Neural cell (in vitro differentiated cells): Measurements from ENCODE around the gene IGF1R. TPM values are rescaled to one million over a fixed set of nuclear protein-coding genes. Genes with fewer than 3 reads are reported as not detected.

Experiments used
- H2AFZ ChIP-seq: fragments of 200-600, 300-800 bp; sonication (generic), shearing (Covaris generic); 2 replicates; pipeline ENCODE4 v1.6.0; 2014; ENCODE audit warnings: low read depth, mild to moderate bottlenecking, antibody characterized with exemption, low read length, moderate library complexity
- H3F3A ChIP-seq: fragments of 200-600 bp; shearing (Covaris generic); 2 replicates; pipeline ENCODE4 v1.6.1; 2016; ENCODE audit warnings: mild to moderate bottlenecking, moderate library complexity, mixed read lengths, antibody characterized with exemption, low read length; ENCODE audit not compliant: insufficient read depth, poor library complexity, severe bottlenecking
- H3K27ac ChIP-seq: fragments of 200-600, 300-800 bp; sonication (generic), shearing (Covaris generic); 2 replicates; pipeline ENCODE4 v1.5.1; 2014; ENCODE audit warnings: mild to moderate bottlenecking, low read length, moderate library complexity
- H3K27me3 ChIP-seq: fragments of 300-800, 200-600 bp; sonication (generic), shearing (Covaris generic); 2 replicates; pipeline ENCODE4 v1.6.0; 2014; ENCODE audit warnings: mild to moderate bottlenecking, low read depth, low read length, moderate library complexity; ENCODE audit not compliant: insufficient read depth
- H3K36me3 ChIP-seq: fragments of 300-800, 200-600 bp; sonication (generic), shearing (Covaris generic); 2 replicates; pipeline ENCODE4 v1.5.1; 2014; ENCODE audit warnings: mild to moderate bottlenecking, antibody characterized with exemption, low read length, moderate library complexity; ENCODE audit not compliant: insufficient read depth
- H3K4me2 ChIP-seq: fragments of 300-800, 200-600 bp; sonication (generic), shearing (Covaris generic); 2 replicates; pipeline ENCODE4 v1.6.0; 2014; ENCODE audit warnings: mild to moderate bottlenecking, low read length
- H3K4me3 ChIP-seq: fragments of 300-800, 200-600 bp; sonication (generic), shearing (Covaris generic); 2 replicates; pipeline ENCODE4 v1.5.1; 2014; ENCODE audit warnings: mild to moderate bottlenecking, low read length, moderate library complexity
- H3K79me2 ChIP-seq: fragments of 200-600 bp; shearing (Covaris generic); replicated peaks from 2 replicates; pipeline ENCODE4 v1.6.0; 2014; ENCODE audit warnings: mild to moderate bottlenecking, low read length, moderate library complexity; ENCODE audit not compliant: insufficient read depth
- H3K9ac ChIP-seq: fragments of 300-800, 200-600 bp; sonication (generic), shearing (Covaris generic); 2 replicates; pipeline ENCODE4 v1.6.1; 2016; ENCODE audit warnings: mild to moderate bottlenecking, low read length, mixed read lengths
- H3K9me2 ChIP-seq: fragments of 200-600 bp; shearing (Covaris generic); 2 replicates; pipeline ENCODE4 v1.6.1; 2016; ENCODE audit warnings: mild to moderate bottlenecking, low read length, mixed read lengths; ENCODE audit not compliant: insufficient read depth
- H3K9me3 ChIP-seq: fragments of 200-600, 300-800 bp; sonication (generic), shearing (Covaris generic); 2 replicates; pipeline ENCODE4 v1.6.1; 2016; ENCODE audit warnings: mild to moderate bottlenecking, mixed run types, low read length, moderate library complexity, mixed read lengths
- H4K20me1 ChIP-seq: fragments of 200-600 bp; shearing (Covaris generic); 2 replicates; pipeline ENCODE4 v1.6.1; 2016; ENCODE audit warnings: mild to moderate bottlenecking, mixed run types; ENCODE audit not compliant: insufficient read depth
- CTCF ChIP-seq: fragments of 450-650 bp; IDR thresholded peaks from 2 replicates; pipeline ENCODE4 v1.5.1; 2014; ENCODE audit warnings: antibody characterized with exemption, mild to moderate bottlenecking, moderate library complexity; ENCODE audit not compliant: poor library complexity, severe bottlenecking
- EP300 ChIP-seq: fragments of 450-650 bp; conservative IDR thresholded peaks from 2 replicates; pipeline ENCODE4 v1.6.1; 2014; ENCODE audit warnings: antibody characterized with exemption, mild to moderate bottlenecking, moderate library complexity; ENCODE audit not compliant: poor library complexity, severe bottlenecking
- EZH2 ChIP-seq: fragments of 200-600, 300-800 bp; shearing (Covaris generic), sonication (generic); IDR thresholded peaks from 2 replicates; pipeline ENCODE4 v1.6.1; 2014; ENCODE audit warnings: antibody characterized with exemption, low read length, borderline replicate concordance, mild to moderate bottlenecking; ENCODE audit not compliant: insufficient read depth, poor library complexity, severe bottlenecking
- MXI1 ChIP-seq: fragments of 450-650 bp; conservative IDR thresholded peaks from 2 replicates; pipeline ENCODE4 v1.6.1; 2014; ENCODE audit warnings: antibody characterized with exemption, mild to moderate bottlenecking; ENCODE audit not compliant: poor library complexity, severe bottlenecking
- POLR2AphosphoS5 ChIP-seq: IDR thresholded peaks from 2 replicates; pipeline ENCODE4 v1.6.1; 2012
- RAD21 ChIP-seq: fragments of 450-650 bp; conservative IDR thresholded peaks from 2 replicates; pipeline ENCODE4 v1.6.1; 2014; ENCODE audit warnings: antibody characterized with exemption, mild to moderate bottlenecking, moderate library complexity
- SMC3 ChIP-seq: fragments of 450-650 bp; conservative IDR thresholded peaks from 2 replicates; pipeline ENCODE4 v1.6.1; 2014; ENCODE audit warnings: antibody characterized with exemption, mild to moderate bottlenecking, moderate library complexity; ENCODE audit not compliant: poor library complexity
- TAF1 ChIP-seq: IDR thresholded peaks from 2 replicates; pipeline ENCODE4 v1.6.1; 2012; ENCODE audit warnings: low read depth
- polyA plus RNA-seq: library from polyadenylated mRNA; depleted of rRNA; stranded (reverse); fragments of >200 nt; gene quantifications from 2 replicates; pipeline ENCODE4 v1.2.3, GENCODE V29; 2014
- TF ChIP-seq, protein P1 (sequence below): IDR thresholded peaks from 2 replicates; pipeline ENCODE4 v1.6.1; 2012; ENCODE audit warnings: borderline replicate concordance

Gene IGF1R
- polyA plus RNA-seq, 1 donor from 2014 or later: 10.9 TPM

- no peaks in the 10 kb centered on the region for H3K27me3 ChIP-seq
- no peaks in the 10 kb centered on the region for H3F3A ChIP-seq
- H3K4me2 ChIP-seq: no peak overlapping the region
- H3K9ac ChIP-seq: no peak overlapping the region
- no peak overlapping the region for H2AFZ ChIP-seq
- H3K36me3 ChIP-seq: peaks cover 11% of the 10 kb centered on the region
- H4K20me1 ChIP-seq: no peaks in the 10 kb centered on the region
- no peaks in the 10 kb centered on the region for H3K79me2 ChIP-seq
- H3K9me2 ChIP-seq: no peaks in the 10 kb centered on the region
- H3K4me3 ChIP-seq: no peak overlapping the region
- no peak overlapping the region for H3K27ac ChIP-seq
- TF ChIP-seq POLR2AphosphoS5 (no peak), CTCF (no peak), RAD21 (no peak), MXI1 (no peak), TAF1 (no peak), SMC3 (no peak)
- TF ChIP-seq, protein P1, sequence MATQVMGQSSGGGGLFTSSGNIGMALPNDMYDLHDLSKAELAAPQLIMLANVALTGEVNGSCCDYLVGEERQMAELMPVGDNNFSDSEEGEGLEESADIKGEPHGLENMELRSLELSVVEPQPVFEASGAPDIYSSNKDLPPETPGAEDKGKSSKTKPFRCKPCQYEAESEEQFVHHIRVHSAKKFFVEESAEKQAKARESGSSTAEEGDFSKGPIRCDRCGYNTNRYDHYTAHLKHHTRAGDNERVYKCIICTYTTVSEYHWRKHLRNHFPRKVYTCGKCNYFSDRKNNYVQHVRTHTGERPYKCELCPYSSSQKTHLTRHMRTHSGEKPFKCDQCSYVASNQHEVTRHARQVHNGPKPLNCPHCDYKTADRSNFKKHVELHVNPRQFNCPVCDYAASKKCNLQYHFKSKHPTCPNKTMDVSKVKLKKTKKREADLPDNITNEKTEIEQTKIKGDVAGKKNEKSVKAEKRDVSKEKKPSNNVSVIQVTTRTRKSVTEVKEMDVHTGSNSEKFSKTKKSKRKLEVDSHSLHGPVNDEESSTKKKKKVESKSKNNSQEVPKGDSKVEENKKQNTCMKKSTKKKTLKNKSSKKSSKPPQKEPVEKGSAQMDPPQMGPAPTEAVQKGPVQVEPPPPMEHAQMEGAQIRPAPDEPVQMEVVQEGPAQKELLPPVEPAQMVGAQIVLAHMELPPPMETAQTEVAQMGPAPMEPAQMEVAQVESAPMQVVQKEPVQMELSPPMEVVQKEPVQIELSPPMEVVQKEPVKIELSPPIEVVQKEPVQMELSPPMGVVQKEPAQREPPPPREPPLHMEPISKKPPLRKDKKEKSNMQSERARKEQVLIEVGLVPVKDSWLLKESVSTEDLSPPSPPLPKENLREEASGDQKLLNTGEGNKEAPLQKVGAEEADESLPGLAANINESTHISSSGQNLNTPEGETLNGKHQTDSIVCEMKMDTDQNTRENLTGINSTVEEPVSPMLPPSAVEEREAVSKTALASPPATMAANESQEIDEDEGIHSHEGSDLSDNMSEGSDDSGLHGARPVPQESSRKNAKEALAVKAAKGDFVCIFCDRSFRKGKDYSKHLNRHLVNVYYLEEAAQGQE: no peak
- H3K9me3 ChIP-seq: no peaks in the 10 kb centered on the region
Measured at GRCh38 chr15:98946301-98947255, 298.2 kb downstream of the IGF1R start.

DNA sequence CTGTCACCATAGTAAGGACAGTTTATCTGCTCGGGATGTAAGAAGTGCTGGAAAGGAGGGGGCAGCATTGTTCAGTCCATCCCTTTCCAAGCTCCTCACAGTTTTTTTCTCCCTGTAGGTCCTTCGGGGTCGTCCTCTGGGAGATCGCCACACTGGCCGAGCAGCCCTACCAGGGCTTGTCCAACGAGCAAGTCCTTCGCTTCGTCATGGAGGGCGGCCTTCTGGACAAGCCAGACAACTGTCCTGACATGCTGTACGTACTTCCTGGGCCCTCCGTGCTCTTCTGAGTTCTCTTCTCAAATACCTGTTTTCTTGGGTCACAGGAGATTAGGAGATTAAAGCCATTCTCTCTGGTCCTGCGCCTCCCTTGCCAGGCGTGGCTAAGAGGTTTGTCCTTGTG is 300.1 kb downstream of the IGF1R start:
- Histone ChIP-seq H3K9ac (no peak overlapping the region), H4K20me1 (no peaks in the 10 kb centered on the region), H3K4me3 (no peak overlapping the region), H3K36me3 (peaks cover 11% of the 10 kb centered on the region), H3K27me3 (no peaks in the 10 kb centered on the region), H3K79me2 (no peaks in the 10 kb centered on the region), H3K9me3 (no peaks in the 10 kb centered on the region), H2AFZ (no peak overlapping the region), H3K9me2 (no peaks in the 10 kb centered on the region), H3K4me2 (no peak overlapping the region), H3F3A (no peaks in the 10 kb centered on the region), H3K27ac (no peak overlapping the region)
- TF ChIP-seq MXI1 (no peak), SMC3 (no peak), EZH2 (no peak), TAF1 (no peak), RAD21 (no peak), POLR2AphosphoS5 (no peak), EP300 (no peak), CTCF (no peak)
- TF ChIP-seq, protein P1: no peak
